Medulla oblongata (tissue), 1 donor: ENCODE measurements around the gene PLCL1.
"Not testable (repeated sequence)": the region's sequence is repeated elsewhere in the genome, so short reads cannot be mapped to it uniquely, and the experiment has no call there.

Experiments
- DNase-seq: peaks from one replicate; pipeline ENCODE4 v3.0.0-alpha.2; 2015; ENCODE audit errors: extremely low spot score

Gene PLCL1

GRCh38 chr2:197810016-197810415 lies 5.6 kb downstream of the PLCL1 start:
- DNase-seq = no peak

- DNase-seq = no peak
These were observed 6.1 kb downstream of the PLCL1 start for GRCh38 chr2:197810491-197810890.

GRCh38 chr2:197813093-197813787 lies 8.8 kb downstream of the PLCL1 start:
- DNase-seq = no peak

GRCh38 chr2:197814526-197814925 lies 10.1 kb downstream of the PLCL1 start:
- DNase-seq = no peak

- DNase-seq = no peak
These were observed 17.3 kb downstream of the PLCL1 start for GRCh38 chr2:197821550-197822289.

GRCh38 chr2:197822333-197822732 lies 17.9 kb downstream of the PLCL1 start:
- no peak for DNase-seq

GRCh38 chr2:197827618-197828017 lies 23.2 kb downstream of the PLCL1 start:
- no peak for DNase-seq

- no peak for DNase-seq
These were observed 24.2 kb downstream of the PLCL1 start for GRCh38 chr2:197828464-197829135.

GRCh38 chr2:197834771-197835170 lies 30.4 kb downstream of the PLCL1 start:
- not testable (repeated sequence) for DNase-seq

GRCh38 chr2:197835293-197835692 lies 30.9 kb downstream of the PLCL1 start:
- no peak for DNase-seq

GRCh38 chr2:197838036-197838435 lies 33.6 kb downstream of the PLCL1 start:
- peak; percentile 71 for DNase-seq

- DNase-seq = peak; percentile 48
These were observed 34.2 kb downstream of the PLCL1 start for GRCh38 chr2:197838579-197838978.

- DNase-seq = no peak
These were observed 34.9 kb downstream of the PLCL1 start for GRCh38 chr2:197839327-197839726.

GRCh38 chr2:197839856-197840255 lies 35.5 kb downstream of the PLCL1 start:
- DNase-seq = no peak

GRCh38 chr2:197846128-197846527 lies 41.7 kb downstream of the PLCL1 start:
- DNase-seq = no peak

- no peak for DNase-seq
These were observed 42.4 kb downstream of the PLCL1 start for GRCh38 chr2:197846777-197847176.

- DNase-seq = no peak
These were observed 43.4 kb downstream of the PLCL1 start for GRCh38 chr2:197847651-197848401.

GRCh38 chr2:197848602-197849001 lies 44.2 kb downstream of the PLCL1 start:
- no peak for DNase-seq

- DNase-seq = no peak
These were observed 46.6 kb downstream of the PLCL1 start for GRCh38 chr2:197850882-197851450.

- DNase-seq = peak; percentile 25
These were observed 47.1 kb downstream of the PLCL1 start for GRCh38 chr2:197851451-197851850.

- peak; percentile 81 for DNase-seq
These were observed 47.7 kb downstream of the PLCL1 start for GRCh38 chr2:197852108-197852507.

GRCh38 chr2:197853549-197853948 lies 49.2 kb downstream of the PLCL1 start:
- DNase-seq = no peak
